Activated T-helper 1 cell treated with anti-CD3 and anti-CD28 coated beads, Interleukin-2, amount 50 U/mL, for 16 hours (primary cell): ENCODE measurements around the gene FGGY.
"Not testable (repeated sequence)": the region's sequence is repeated elsewhere in the genome, so short reads cannot be mapped to it uniquely, and the experiment has no call there.

ENCODE experiments used
- DNase-seq, 2 donors: peaks; one replicate each; pipeline ENCODE4 v3.0.0-alpha.2; 2020; ENCODE audit warnings: low read depth in 1 of 2, low spot score in 1 of 2

Gene FGGY

DNA sequence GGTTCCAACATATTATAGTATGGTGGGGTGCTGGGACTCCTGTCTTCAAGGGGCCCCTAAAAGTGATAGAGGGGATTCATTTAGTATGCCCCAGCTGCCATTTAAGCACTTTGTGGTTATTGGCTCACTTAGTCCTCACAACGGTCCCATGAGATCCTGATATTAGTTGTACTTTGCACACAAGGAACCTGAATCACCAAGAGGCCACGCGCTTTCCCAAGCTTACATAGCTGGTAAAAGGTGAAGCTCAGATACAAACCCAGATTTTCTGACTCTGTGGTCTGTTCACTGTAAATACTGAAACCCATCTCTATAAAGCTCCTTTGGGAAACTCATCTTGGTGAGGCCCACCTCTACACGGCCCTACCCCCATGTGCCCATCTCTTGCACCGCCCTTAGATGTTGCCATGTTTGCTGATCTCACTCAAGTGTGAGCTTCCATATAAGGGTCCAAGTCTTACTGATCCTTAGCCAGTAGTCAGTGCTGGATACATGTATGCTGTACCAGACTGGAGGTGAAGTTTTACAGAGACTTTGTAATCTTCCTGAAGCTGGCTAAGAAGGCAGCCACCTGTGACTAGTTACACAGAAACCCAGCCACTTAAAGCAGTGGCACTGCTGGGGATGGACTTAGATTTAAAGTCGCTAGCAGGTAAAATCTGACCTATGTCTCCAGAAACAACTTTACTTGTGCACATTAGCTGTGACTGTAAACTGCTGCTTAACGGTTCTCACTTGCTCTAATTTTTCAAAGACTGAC lies 393.5 kb downstream of the FGGY start:
- DNase-seq = no peak

GRCh38 chr1:59691261-59691660 lies 394.4 kb downstream of the FGGY start:
- DNase-seq = no peak

GRCh38 chr1:59692591-59692990 lies 395.7 kb downstream of the FGGY start:
- DNase-seq = no peak

- DNase-seq = no peak
Measured at GRCh38 chr1:59693406-59693805, 396.5 kb downstream of the FGGY start.

- no peak for DNase-seq
Measured at GRCh38 chr1:59695252-59695651, 398.4 kb downstream of the FGGY start.

DNA sequence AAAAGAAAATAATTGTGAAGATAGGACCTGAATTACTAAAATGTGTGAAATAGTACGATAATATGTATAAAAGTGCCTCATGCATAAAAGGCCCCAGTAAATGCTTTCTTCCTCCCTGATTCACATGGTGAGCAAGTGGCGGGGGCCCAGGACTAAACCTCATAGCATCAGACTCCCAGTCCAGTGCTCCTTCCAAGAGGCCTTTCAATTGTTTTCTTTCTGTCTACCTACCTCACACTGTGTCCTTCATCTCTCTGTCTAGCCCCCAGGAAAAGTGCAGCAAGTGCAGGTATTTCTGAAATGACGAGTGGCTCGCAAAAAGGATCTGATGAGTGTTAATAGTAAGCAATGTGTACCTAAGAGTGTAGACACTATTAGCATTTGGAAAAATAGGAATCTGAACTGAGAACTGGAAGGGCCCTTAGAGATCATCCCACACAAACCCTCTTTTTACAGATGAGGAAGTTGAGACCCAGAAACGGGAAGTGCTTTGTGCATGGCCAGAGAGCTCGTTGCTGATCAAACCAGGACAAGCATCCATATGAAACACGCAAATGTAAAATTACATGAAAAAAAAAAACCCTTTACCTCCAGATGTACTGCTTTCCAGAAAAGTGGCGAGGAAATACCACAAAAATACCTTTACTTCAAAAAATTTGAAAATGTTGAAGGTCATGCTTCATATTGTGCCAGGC lies 399.7 kb downstream of the FGGY start:
- no peak for DNase-seq

DNA sequence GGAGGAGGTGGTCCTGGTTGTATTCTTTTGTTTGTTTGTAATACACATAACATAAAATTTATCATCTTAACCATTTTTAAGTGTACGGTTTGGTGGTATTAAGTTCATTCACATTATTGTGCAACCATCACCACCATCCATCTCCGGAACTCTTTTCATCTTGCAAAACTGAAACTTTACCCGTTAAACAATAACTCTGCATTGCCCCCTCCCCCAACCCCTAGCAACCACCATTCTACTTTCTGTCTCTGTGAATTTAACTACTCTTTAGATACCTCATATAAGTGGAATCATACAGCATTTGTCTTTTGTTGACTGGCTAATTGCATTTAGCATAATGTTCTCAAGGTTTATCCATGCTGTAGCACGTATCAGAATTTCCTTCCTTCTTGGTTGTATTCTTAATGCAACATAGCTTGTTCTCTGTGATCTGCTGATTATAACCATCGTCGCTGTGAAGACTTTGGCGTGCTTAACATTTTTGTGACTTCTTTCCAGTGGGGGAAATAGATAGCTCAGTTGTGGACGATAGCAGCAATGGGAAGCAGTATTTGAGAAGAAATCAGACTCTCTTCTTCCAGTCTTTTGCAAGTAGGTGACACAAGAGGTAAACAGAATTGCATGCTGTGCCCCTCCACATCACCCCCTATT lies 400.4 kb downstream of the FGGY start:
- no peak for DNase-seq

DNA sequence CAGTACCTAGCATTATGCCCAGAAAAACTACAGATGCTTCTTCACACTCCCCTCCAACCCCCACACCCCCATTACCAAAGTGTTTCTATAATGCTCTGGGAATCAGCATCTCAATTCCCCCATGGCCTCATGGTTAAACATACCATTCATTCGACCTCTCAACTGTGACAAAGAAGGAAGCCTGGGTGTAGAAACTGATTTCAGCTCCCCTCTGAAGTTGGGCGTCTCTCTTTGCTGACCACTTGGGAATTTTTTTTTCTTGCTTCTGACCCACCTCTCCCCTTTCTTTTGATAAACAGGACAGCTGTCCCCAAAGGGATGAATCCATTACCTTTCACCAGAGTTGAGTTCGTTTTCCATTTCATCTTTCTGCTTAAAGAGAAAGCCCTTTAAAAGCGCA lies 401.5 kb downstream of the FGGY start:
- no peak for DNase-seq

DNA sequence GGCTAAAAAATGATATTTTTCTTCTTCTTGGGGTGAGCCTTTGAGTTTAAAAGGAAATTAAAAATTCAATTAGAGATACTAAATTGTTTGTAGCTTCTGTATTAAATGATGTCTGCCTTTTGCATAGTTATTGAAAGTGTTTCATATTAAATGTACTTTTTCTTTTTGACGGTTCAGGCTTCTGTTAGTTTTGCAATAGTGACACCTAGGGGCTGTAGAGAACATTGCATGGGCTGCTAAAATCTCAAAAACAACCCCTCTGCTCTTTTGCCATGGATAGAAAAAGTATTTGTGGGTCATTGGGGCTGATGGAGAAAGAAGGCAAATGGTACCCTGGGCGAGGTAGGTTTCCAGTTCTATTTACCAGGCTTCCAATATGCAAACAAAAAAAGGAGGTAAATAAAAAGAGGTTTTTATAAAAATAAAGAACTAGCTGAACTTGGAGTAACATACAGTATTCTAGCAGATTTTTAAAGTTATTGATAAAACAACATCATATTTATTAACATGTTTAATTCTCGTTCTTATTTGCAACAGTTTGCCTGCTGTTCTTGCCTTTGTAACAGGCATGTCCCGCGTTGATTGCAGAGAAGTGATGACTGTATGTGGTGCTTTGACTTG lies 402.4 kb downstream of the FGGY start:
- DNase-seq = no peak

DNA sequence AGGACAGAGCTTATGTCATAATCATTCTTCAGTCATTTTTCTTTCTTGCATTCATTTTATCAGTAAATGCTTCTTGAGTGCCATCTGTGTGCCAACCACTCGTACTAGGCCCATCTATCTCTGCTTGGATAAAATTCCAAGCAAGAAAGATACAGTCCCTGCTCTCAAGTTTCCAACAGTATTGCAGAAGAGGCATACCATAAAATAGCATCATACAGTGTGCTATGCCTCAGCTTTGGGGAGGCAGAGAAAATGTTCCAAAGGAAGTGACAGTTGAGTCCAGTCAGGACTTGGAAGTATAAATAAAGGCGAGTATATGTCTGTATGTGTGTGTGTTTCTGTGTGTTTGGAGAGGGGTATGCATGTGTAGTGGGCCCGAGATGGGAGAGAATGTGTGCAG lies 404.5 kb downstream of the FGGY start:
- no peak for DNase-seq

DNA sequence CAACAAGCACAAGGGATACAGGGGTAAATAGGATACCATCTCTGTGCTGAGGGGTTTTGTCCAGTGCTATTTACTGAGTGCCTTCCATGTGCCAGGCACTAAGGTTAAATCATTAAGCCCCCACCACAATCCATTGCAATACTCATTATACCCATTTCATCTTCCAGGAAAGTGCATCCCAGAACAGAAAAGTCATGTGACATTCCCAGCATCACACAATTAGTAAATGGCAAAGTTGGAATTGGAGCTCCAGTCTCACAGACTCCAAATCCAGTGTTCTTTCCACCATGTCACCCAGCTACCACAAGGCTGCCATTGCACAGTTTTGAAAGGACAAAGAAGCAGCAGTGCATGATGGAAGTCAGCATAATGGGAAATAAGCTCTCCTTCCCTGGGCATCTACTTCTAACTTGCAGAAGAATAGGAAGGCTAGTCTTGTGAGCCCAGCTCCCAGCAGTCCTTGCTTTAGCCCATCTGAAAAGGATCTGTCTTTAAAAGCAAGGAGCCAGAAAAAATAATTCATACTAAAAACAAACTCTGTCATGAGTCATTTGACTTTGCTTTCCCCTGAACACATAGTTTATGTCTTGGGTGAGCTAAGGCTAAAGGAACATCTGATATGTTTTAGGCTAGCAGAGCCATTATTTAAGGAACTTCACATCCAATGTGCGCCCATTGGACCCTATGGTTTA lies 406.5 kb downstream of the FGGY start:
- DNase-seq = no peak

DNA sequence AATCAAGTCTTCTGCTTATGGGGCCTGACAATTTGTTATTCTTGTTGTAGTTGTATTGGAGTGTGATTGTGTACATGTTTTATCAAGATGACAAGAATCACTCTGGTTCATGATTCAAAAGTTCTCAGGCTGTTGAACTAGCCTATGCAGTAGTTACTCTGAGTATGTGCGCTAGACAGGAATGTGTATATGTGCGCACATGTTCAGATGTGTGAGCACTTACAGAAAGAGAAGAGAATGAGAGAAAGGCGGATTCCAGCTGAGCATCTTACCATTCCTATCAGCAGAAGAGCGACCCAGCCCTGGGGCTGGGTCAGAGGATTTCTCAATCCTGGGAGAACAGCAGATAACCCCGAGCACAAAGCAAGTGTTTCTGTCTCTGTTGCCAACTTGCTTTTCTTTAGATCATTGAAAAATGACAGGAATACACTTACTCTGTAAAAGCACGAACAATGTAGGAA lies 407.1 kb downstream of the FGGY start:
- DNase-seq = no peak

DNA sequence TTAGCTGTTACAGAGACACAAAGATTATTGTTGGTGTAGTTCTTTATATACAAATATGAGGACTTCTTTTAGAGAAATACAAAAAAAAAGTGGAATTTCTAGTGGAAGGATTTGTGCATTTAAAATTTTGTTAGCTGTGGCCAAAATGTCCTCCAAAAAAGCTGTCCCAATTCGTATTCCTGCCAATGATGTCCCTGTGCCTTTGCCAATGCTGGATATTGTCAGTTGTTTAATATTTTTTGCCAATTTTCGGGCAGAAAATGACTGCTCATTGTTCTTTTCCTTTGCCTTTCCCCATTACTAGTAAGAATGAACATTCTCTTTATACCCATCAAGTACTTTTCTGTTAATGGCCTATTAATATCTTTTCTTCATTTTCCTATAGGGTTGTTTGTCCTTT lies 407.8 kb downstream of the FGGY start:
- no peak for DNase-seq

GRCh38 chr1:59705466-59706302 lies 408.8 kb downstream of the FGGY start:
- no peak for DNase-seq

DNA sequence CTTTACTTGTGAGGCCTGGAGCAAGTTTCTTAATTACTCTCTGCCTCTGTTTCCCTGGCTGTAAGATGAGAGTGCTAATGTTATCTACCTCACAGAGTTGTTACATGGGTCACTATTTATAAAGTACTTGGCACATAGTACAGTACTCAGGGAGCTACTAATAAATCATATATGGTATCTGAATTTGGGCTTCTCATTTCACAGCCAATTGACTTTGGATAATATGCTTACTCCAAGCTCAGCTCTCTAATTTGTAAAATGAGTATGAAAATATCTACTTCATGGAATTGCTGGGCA lies 409.4 kb downstream of the FGGY start:
- DNase-seq = no peak

DNA sequence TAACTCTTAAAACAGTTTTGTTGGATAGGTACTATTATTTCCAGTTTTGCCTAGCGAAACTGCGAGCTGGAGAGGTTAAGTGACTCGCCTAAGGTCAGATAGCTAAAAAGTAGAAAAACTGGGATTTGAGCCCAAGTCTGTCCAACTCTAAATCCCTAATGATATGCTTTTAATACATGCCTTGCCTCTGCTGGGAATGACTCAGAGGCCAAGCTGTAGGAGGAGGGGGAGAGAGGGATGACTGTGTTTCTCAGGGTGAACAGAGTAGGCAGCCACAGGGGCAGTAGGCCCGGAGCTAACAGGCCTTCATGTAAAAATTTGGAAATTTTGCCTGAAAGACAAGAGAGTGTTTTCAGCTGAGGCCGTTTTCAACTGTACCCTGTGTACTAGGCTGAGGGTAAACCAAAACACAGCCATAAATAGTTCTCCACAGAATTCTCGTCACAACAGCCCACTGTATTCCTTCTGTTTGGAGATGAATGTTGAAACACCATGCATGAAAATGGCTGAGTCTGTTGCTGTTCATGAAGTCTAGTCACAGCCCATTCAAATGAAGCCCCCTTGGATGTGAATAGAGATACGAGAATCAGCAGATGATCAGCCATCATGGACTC lies 410.4 kb downstream of the FGGY start:
- DNase-seq = no peak

DNA sequence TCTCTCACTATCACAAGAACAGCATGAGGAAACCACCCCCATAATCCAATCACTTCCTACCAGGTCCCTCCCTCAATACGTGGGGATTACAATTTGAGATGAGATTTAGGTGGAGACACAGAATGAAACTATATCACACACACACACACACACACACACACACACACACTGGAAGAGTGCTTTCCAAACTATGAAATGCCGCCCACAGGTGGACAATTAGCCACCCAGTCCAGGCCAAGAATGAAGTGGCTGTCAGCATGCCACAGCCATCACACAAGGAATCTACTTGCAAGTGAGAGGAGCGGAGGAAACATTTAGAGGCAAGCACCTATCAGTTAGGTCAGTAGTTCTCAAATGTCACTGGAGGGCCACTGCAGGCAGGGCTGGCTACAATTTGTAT lies 412.4 kb downstream of the FGGY start:
- no peak for DNase-seq

GRCh38 chr1:59710920-59711319 lies 414.0 kb downstream of the FGGY start:
- not testable (repeated sequence) for DNase-seq

DNA sequence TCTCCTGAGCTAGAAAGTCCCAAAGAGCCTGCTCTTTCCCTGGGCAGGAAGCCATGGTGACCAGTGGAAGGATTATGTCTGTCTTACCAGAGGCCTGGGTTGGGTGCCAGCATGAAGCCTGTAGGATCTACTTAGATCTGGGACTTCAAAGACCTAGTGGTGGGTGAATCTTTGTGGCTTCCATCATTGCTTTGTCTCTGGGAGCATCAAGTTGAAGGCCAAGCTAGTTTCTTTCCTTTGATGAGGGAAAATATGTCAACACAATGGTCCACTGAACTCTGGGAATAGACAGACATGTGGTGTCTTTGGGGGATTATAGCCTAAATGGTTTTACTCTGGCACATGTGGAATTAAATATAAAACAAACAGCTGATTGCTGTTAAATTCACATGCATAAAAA lies 417.3 kb downstream of the FGGY start:
- no peak for DNase-seq

- DNase-seq = no peak
Measured at GRCh38 chr1:59714966-59715365, 418.1 kb downstream of the FGGY start.
